Measurements from ENCODE around the gene IFITM10. TPM values are rescaled to one million over a fixed set of nuclear protein-coding genes. Genes with fewer than 3 reads are reported as not detected.

Gene IFITM10
- total RNA-seq, 1 donor from 2014 or later, result 4.9 TPM

GRCh38 chr11:1729692-1730011, 20.7 kb downstream of the IFITM10 start:
- peaks cover 7% of the 10 kb centered on the region for H3K4me1 ChIP-seq
- no peak for TF ChIP-seq POLR2AphosphoS5 (IDR thresholded peaks at IDR 0.05; ENCODE audit: insufficient read depth in 1 of 2, low read depth in 1 of 2)
- no peak for TF ChIP-seq POLR2A (IDR thresholded peaks at IDR 0.05)
- TF ChIP-seq CTCF (IDR thresholded peaks at IDR 0.05), result no peak
- H3K36me3 ChIP-seq, result no peaks in the 10 kb centered on the region
- intact Hi-C loops (cut with DNase I), result no loop called here
- H3K9me3 ChIP-seq, result no peaks in the 10 kb centered on the region
- no peaks in the 10 kb centered on the region for H3K27me3 ChIP-seq
- no peak for DNase-seq (ENCODE audit: extremely low spot score in 2 of 2)
- no peak overlapping the region for H3K4me3 ChIP-seq
- no peak overlapping the region for H3K27ac ChIP-seq

DNA sequence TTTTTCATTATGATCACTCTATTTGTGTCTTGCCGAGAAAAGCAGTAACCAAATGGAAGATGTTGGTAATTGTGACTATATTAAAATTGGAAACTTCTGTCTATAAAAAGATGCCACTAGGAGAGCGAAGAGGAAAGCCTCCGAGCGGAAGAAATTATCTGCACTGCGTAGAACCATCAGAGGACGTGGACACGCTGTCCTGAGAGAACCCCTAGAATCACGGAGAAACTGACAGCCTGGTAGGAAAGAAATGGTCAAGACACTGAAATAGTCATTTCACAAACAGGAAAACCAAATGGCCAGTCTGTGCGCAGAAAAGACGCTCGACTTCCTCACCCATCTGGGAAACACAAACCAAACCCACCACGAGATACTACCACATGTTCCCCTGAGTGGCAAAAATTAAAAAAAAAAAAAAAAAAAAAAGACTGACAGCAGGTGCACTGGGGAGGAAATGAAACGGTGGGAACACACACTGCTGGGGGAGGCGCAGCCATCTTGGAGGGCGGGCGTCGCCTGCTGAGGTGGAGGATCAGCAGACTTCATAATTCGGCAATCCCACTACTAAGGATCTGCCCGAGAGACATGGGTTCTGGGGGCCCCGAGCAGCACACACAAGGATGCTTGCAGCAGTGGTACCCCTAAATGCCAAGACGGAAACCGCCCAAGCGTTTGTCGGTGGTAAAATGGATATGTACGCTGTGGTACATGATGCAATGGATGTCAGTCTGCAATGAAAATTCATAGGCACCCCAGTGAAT, 21.3 kb downstream of the IFITM10 start:
- no peaks in the 10 kb centered on the region for H3K36me3 ChIP-seq
- H3K4me3 ChIP-seq, result no peak overlapping the region
- intact Hi-C loops (cut with DNase I), result no loop called here
- peaks cover 7% of the 10 kb centered on the region for H3K4me1 ChIP-seq
- no peak for DNase-seq (ENCODE audit: extremely low spot score in 2 of 2)
- no peaks in the 10 kb centered on the region for H3K27me3 ChIP-seq
- no peak overlapping the region for H3K27ac ChIP-seq
- no peaks in the 10 kb centered on the region for H3K9me3 ChIP-seq
- TF ChIP-seq POLR2AphosphoS5 (IDR thresholded peaks at IDR 0.05; ENCODE audit: insufficient read depth in 1 of 2, low read depth in 1 of 2) (no peak), POLR2A (IDR thresholded peaks at IDR 0.05) (no peak), CTCF (IDR thresholded peaks at IDR 0.05) (no peak)

DNA sequence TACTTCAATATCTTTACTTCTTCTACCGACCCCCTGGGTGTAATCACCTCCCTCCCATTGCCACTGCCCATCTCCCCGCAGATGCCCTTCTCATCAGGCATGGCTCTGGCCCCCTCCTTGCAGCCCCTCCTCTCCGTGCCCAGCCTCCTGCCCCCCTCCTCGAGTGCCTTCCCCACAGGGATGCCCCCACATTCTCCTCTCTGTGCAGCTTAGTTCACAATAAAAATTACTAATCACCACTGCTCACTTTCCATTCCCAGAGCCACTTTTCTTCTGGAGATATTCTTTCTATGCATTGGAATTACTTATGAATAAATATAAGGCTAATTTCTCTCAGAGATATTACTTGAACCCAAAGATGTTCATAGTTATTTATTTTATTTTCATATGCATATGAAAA, 22.1 kb downstream of the IFITM10 start:
- TF ChIP-seq POLR2AphosphoS5 (IDR thresholded peaks at IDR 0.05; ENCODE audit: insufficient read depth in 1 of 2, low read depth in 1 of 2) (no peak), POLR2A (IDR thresholded peaks at IDR 0.05) (no peak), CTCF (IDR thresholded peaks at IDR 0.05) (no peak)
- intact Hi-C loops (cut with DNase I), result no loop called here
- no peaks in the 10 kb centered on the region for H3K27me3 ChIP-seq
- no peaks in the 10 kb centered on the region for H3K9me3 ChIP-seq
- DNase-seq (ENCODE audit: extremely low spot score in 2 of 2), result no peak
- H3K36me3 ChIP-seq, result no peaks in the 10 kb centered on the region
- H3K27ac ChIP-seq, result no peak overlapping the region
- H3K4me1 ChIP-seq, result peaks cover 7% of the 10 kb centered on the region
- no peak overlapping the region for H3K4me3 ChIP-seq

DNA sequence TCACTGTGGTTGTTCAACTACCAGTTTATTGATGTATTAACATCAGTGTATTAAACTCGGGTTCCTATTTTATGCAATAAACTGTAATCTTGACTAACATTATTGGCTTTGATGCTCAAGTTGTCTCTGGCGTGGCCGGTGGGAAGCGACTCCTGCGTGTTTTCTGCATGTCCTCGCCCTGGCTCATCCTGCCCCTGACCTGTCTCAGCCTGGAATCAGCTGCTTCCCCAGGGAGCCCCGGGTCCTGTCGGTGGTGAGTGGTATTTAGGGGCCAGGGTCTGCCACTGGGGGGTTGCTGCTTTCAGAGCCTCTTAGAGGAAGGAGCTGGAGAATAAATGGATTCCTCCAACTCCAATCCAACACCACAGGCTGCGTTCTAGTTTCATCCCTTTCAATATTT, 22.5 kb downstream of the IFITM10 start:
- DNase-seq (ENCODE audit: extremely low spot score in 2 of 2), result no peak
- TF ChIP-seq CTCF (IDR thresholded peaks at IDR 0.05) (no peak), POLR2A (IDR thresholded peaks at IDR 0.05) (no peak), POLR2AphosphoS5 (IDR thresholded peaks at IDR 0.05; ENCODE audit: insufficient read depth in 1 of 2, low read depth in 1 of 2) (no peak)
- no peaks in the 10 kb centered on the region for H3K27me3 ChIP-seq
- intact Hi-C loops (cut with DNase I), result no loop called here
- no peaks in the 10 kb centered on the region for H3K36me3 ChIP-seq
- peaks cover 7% of the 10 kb centered on the region for H3K4me1 ChIP-seq
- no peak overlapping the region for H3K4me3 ChIP-seq
- H3K27ac ChIP-seq, result no peak overlapping the region
- no peaks in the 10 kb centered on the region for H3K9me3 ChIP-seq

DNA sequence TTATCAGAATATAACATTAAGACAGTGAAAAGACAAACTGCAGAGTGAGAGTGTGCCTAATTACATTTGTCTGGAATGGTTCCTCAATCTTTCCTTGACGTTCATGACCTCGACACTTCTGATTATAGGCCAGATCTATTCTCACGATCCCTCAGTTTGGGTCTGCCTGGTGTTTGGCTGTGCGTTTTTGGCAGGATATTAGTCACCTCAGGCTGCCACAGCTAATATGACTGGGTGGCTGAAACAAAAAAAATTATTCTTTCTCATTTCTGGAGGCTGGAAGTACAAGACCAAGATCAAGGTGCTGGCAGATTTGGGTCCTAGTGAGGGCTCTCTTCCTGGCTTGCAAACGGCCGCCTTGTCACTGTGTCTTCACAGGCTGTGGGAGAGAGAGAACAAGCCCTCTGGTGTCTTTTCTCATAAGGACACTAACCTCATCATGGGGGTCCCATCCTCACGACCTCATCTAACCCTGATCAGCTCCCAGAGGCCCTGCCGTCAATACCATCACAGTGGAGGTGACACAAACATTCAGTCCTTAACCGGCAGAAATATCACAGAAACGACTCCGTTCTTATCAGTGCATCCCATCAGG, 23.2 kb downstream of the IFITM10 start:
- H3K27me3 ChIP-seq, result no peaks in the 10 kb centered on the region

More for the DNA sequence above, 23.2 kb downstream of the IFITM10 start:
- no peak overlapping the region for H3K4me3 ChIP-seq
- no peaks in the 10 kb centered on the region for H3K9me3 ChIP-seq
- no peaks in the 10 kb centered on the region for H3K36me3 ChIP-seq
- peaks cover 7% of the 10 kb centered on the region for H3K4me1 ChIP-seq
- intact Hi-C loops (cut with DNase I), result no loop called here
- TF ChIP-seq POLR2AphosphoS5 (IDR thresholded peaks at IDR 0.05; ENCODE audit: insufficient read depth in 1 of 2, low read depth in 1 of 2) (no peak), CTCF (IDR thresholded peaks at IDR 0.05) (no peak), POLR2A (IDR thresholded peaks at IDR 0.05) (no peak)
- no peak for DNase-seq (ENCODE audit: extremely low spot score in 2 of 2)
- no peak overlapping the region for H3K27ac ChIP-seq
